HG02885 (cell line): ENCODE results near the gene ANKRD60.
A peak's percentile ranks its signal among the peaks of the same experiment; 100 is the strongest.

Experiments used
- ATAC-seq: cut with Tn5 transposase; IDR thresholded peaks from one replicate; pipeline ENCODE4 v1.9.1; 2021; ENCODE audit warnings: mild to moderate bottlenecking; ENCODE audit not compliant: unreplicated experiment, poor library complexity

The ANKRD60 gene

GRCh38 chr20:58198384-58198783, 30.1 kb downstream of the ANKRD60 start:
- no peak for ATAC-seq

- ATAC-seq, result no peak
These were observed 31.3 kb downstream of the ANKRD60 start for GRCh38 chr20:58197185-58197469.

- ATAC-seq, result no peak
These were observed 31.9 kb downstream of the ANKRD60 start for GRCh38 chr20:58196402-58197184.

- no peak for ATAC-seq
These were observed 33.4 kb downstream of the ANKRD60 start for GRCh38 chr20:58195047-58195446.

GRCh38 chr20:58194175-58194791, 34.2 kb downstream of the ANKRD60 start:
- no peak for ATAC-seq

- ATAC-seq, result no peak
These were observed 35.9 kb downstream of the ANKRD60 start for GRCh38 chr20:58192567-58192966.

GRCh38 chr20:58192065-58192464, 36.4 kb downstream of the ANKRD60 start:
- ATAC-seq, result no peak

- no peak for ATAC-seq
These were observed 39.9 kb downstream of the ANKRD60 start for GRCh38 chr20:58188527-58188926.

- ATAC-seq, result no peak
These were observed 43.5 kb downstream of the ANKRD60 start for GRCh38 chr20:58184984-58185383.

GRCh38 chr20:58184063-58184462, 44.4 kb downstream of the ANKRD60 start:
- no peak for ATAC-seq

- ATAC-seq, result no peak
These were observed 45.8 kb downstream of the ANKRD60 start for GRCh38 chr20:58182521-58183140.

- ATAC-seq, result peak; percentile 69
These were observed 48.9 kb downstream of the ANKRD60 start for GRCh38 chr20:58179432-58180099.

GRCh38 chr20:58179083-58179431, 49.4 kb downstream of the ANKRD60 start:
- no peak for ATAC-seq

GRCh38 chr20:58177799-58178198, 50.7 kb downstream of the ANKRD60 start:
- no peak for ATAC-seq

GRCh38 chr20:58175836-58176235, 52.6 kb downstream of the ANKRD60 start:
- ATAC-seq, result no peak

- ATAC-seq, result no peak
These were observed 53.0 kb downstream of the ANKRD60 start for GRCh38 chr20:58175425-58175824.

- ATAC-seq, result no peak
These were observed 53.7 kb downstream of the ANKRD60 start for GRCh38 chr20:58174708-58175280.

GRCh38 chr20:58173930-58174707, 54.3 kb downstream of the ANKRD60 start:
- no peak for ATAC-seq

- ATAC-seq, result no peak
These were observed 55.4 kb downstream of the ANKRD60 start for GRCh38 chr20:58173091-58173490.

- ATAC-seq, result no peak
These were observed 56.5 kb downstream of the ANKRD60 start for GRCh38 chr20:58171796-58172425.
